Mesendoderm (in vitro differentiated cells): ENCODE results near the gene TMEM179.

Experiments
- DNase-seq: peaks from one replicate; pipeline ENCODE4 v3.0.0; 2013
- H2AK5ac ChIP-seq: 2 replicates; pipeline ENCODE4 v1.6.1; 2013; ENCODE audit warnings: low read length, inconsistent platforms
- H2BK120ac ChIP-seq: 2 replicates; pipeline ENCODE4 v1.6.1; 2013; ENCODE audit warnings: low read depth, mild to moderate bottlenecking, low read length, moderate library complexity, mixed read lengths
- H2BK15ac ChIP-seq: replicated peaks from 2 replicates; pipeline ENCODE4 v1.6.1; 2013; ENCODE audit warnings: low read depth, mild to moderate bottlenecking, moderate library complexity
- H2BK5ac ChIP-seq: 2 replicates; pipeline ENCODE4 v1.6.1; 2013; ENCODE audit warnings: low read length, inconsistent platforms
- H3K18ac ChIP-seq: 2 replicates; pipeline ENCODE4 v1.6.1; 2013; ENCODE audit warnings: mild to moderate bottlenecking, low read length, mixed read lengths
- H3K23ac ChIP-seq: one replicate; pipeline ENCODE4 v1.6.1; 2013; ENCODE audit warnings: low read length
- H3K27ac ChIP-seq: 2 replicates; pipeline ENCODE4 v1.5.1; 2013; ENCODE audit warnings: low read depth, mild to moderate bottlenecking, inconsistent platforms, low read length, moderate library complexity
- H3K27me3 ChIP-seq: 2 replicates; pipeline ENCODE4 v1.6.1; 2013; ENCODE audit warnings: low read length, control low read depth, mild to moderate bottlenecking, inconsistent platforms; ENCODE audit not compliant: insufficient read depth, poor library complexity
- H3K36me3 ChIP-seq: 2 replicates; pipeline ENCODE4 v1.6.1; 2013; ENCODE audit warnings: low read length, inconsistent platforms; ENCODE audit not compliant: control insufficient read depth, insufficient read depth
- H3K4ac ChIP-seq: one replicate; pipeline ENCODE4 v1.6.1; 2013; ENCODE audit warnings: low read depth, mild to moderate bottlenecking, low read length, moderate library complexity
- H3K4me1 ChIP-seq: 2 replicates; pipeline ENCODE4 v1.6.1; 2013; ENCODE audit warnings: low read depth, low read length, inconsistent platforms; ENCODE audit not compliant: control insufficient read depth
- H3K4me2 ChIP-seq: 2 replicates; pipeline ENCODE4 v1.6.1; 2013; ENCODE audit warnings: low read length
- H3K4me3 ChIP-seq: 2 replicates; pipeline ENCODE4 v1.5.1; 2013; ENCODE audit warnings: mild to moderate bottlenecking, low read length
- H3K56ac ChIP-seq: one replicate; pipeline ENCODE4 v1.6.1; 2013; ENCODE audit warnings: low read length
- H3K79me1 ChIP-seq: 2 replicates; pipeline ENCODE4 v1.6.1; 2013; ENCODE audit warnings: low read length, inconsistent platforms
- H3K79me2 ChIP-seq: 2 replicates; pipeline ENCODE4 v1.6.1; 2013; ENCODE audit warnings: mild to moderate bottlenecking, low read length; ENCODE audit not compliant: control insufficient read depth, insufficient read depth
- H3K9ac ChIP-seq: 2 replicates; pipeline ENCODE4 v1.6.1; 2013; ENCODE audit warnings: low read length, inconsistent platforms
- H4K5ac ChIP-seq: one replicate; pipeline ENCODE4 v1.6.1; 2013; ENCODE audit warnings: low read length
- H4K8ac ChIP-seq: one replicate; pipeline ENCODE4 v1.6.1; 2013; ENCODE audit warnings: low read depth, mild to moderate bottlenecking, control low read depth, low read length, moderate library complexity
- WGBS: extraction: QIAGEN DNeasy Blood & Tissue Kit; methylation state at CpG from one replicate; pipeline ENCODE4 v1.1.7; 2013; ENCODE audit warnings: low lambda C conversion rate, missing lambda C conversion rate; ENCODE audit not compliant: insufficient coverage; ENCODE audit errors: extremely low coverage; 5-methylcytosine and 5-hydroxymethylcytosine counted together

The TMEM179 gene

GRCh38 chr14:104547310-104547997, 57.1 kb downstream of the TMEM179 start:
- Histone ChIP-seq H3K18ac (no peak overlapping the region), H3K27ac (no peak overlapping the region), H2BK120ac (no peak overlapping the region), H3K4ac (no peak overlapping the region), H2BK15ac (no peak overlapping the region), H2BK5ac (no peak overlapping the region), H3K27me3 (no peaks in the 10 kb centered on the region), H3K9ac (no peak overlapping the region), H2AK5ac (no peak overlapping the region), H3K36me3 (no peaks in the 10 kb centered on the region), H3K79me1 (no peaks in the 10 kb centered on the region), H3K79me2 (no peaks in the 10 kb centered on the region), H4K5ac (no peak overlapping the region), H3K23ac (no peak overlapping the region), H3K56ac (no peak overlapping the region), H3K4me1 (no peaks in the 10 kb centered on the region), H4K8ac (no peak overlapping the region), H3K4me2 (no peak overlapping the region), H3K4me3 (no peak overlapping the region)
- no CpG with 5 or more reads among the region's 18 CpGs for WGBS
- no peak for DNase-seq

GRCh38 chr14:104546591-104547309, 57.8 kb downstream of the TMEM179 start:
- Histone ChIP-seq H3K27me3 (no peaks in the 10 kb centered on the region), H3K23ac (no peak overlapping the region), H2AK5ac (no peak overlapping the region), H4K8ac (no peak overlapping the region), H3K79me2 (no peaks in the 10 kb centered on the region), H3K18ac (no peak overlapping the region), H3K4me2 (no peak overlapping the region), H3K56ac (no peak overlapping the region), H3K9ac (no peak overlapping the region), H3K4me3 (no peak overlapping the region), H3K79me1 (no peaks in the 10 kb centered on the region), H2BK120ac (no peak overlapping the region), H3K4me1 (no peaks in the 10 kb centered on the region), H3K27ac (no peak overlapping the region), H3K36me3 (no peaks in the 10 kb centered on the region), H3K4ac (no peak overlapping the region), H2BK15ac (no peak overlapping the region), H2BK5ac (no peak overlapping the region), H4K5ac (no peak overlapping the region)
- WGBS = no CpG with 5 or more reads among the region's 19 CpGs
- DNase-seq = no peak

- Histone ChIP-seq H3K79me2 (no peaks in the 10 kb centered on the region), H2AK5ac (no peak overlapping the region), H3K27ac (no peak overlapping the region), H3K36me3 (no peaks in the 10 kb centered on the region), H3K4ac (no peak overlapping the region), H3K79me1 (no peaks in the 10 kb centered on the region), H2BK5ac (no peak overlapping the region), H3K18ac (no peak overlapping the region), H3K4me2 (no peak overlapping the region), H3K56ac (no peak overlapping the region), H2BK15ac (no peak overlapping the region), H2BK120ac (no peak overlapping the region), H4K8ac (no peak overlapping the region), H3K23ac (no peak overlapping the region), H3K4me1 (no peaks in the 10 kb centered on the region), H3K4me3 (no peak overlapping the region), H3K27me3 (no peaks in the 10 kb centered on the region), H3K9ac (no peak overlapping the region), H4K5ac (no peak overlapping the region)
- DNase-seq = no peak
- WGBS = no CpG with 5 or more reads among the region's 24 CpGs
Measured at GRCh38 chr14:104545942-104546501, 58.5 kb downstream of the TMEM179 start.

GRCh38 chr14:104545151-104545941, 59.2 kb downstream of the TMEM179 start:
- Histone ChIP-seq H2BK15ac (no peak overlapping the region), H3K4ac (no peak overlapping the region), H3K79me2 (no peaks in the 10 kb centered on the region), H2BK120ac (no peak overlapping the region), H3K4me1 (no peaks in the 10 kb centered on the region), H3K4me2 (no peak overlapping the region), H2AK5ac (no peak overlapping the region), H3K23ac (no peak overlapping the region), H3K79me1 (no peaks in the 10 kb centered on the region), H3K36me3 (no peaks in the 10 kb centered on the region), H4K8ac (no peak overlapping the region), H3K9ac (no peak overlapping the region), H4K5ac (no peak overlapping the region), H3K18ac (no peak overlapping the region), H3K56ac (no peak overlapping the region), H3K27ac (no peak overlapping the region), H3K27me3 (no peaks in the 10 kb centered on the region), H2BK5ac (no peak overlapping the region), H3K4me3 (no peak overlapping the region)
- DNase-seq = no peak
- WGBS = no CpG with 5 or more reads among the region's 32 CpGs

- H3K9ac ChIP-seq = no peak overlapping the region
- no peaks in the 10 kb centered on the region for H3K36me3 ChIP-seq
- no peak overlapping the region for H3K4me3 ChIP-seq
- H2BK120ac ChIP-seq = no peak overlapping the region
- no peak overlapping the region for H3K18ac ChIP-seq
- H2AK5ac ChIP-seq = no peak overlapping the region
- no peaks in the 10 kb centered on the region for H3K27me3 ChIP-seq
- no peaks in the 10 kb centered on the region for H3K4me1 ChIP-seq
- H3K4me2 ChIP-seq = no peak overlapping the region
- H3K79me1 ChIP-seq = no peaks in the 10 kb centered on the region
- DNase-seq = no peak
- WGBS = no CpG with 5 or more reads among the region's 17 CpGs
- H3K56ac ChIP-seq = no peak overlapping the region
- no peak overlapping the region for H3K27ac ChIP-seq
- no peak overlapping the region for H2BK5ac ChIP-seq
- H3K79me2 ChIP-seq = no peaks in the 10 kb centered on the region
- no peak overlapping the region for H3K23ac ChIP-seq
- H3K4ac ChIP-seq = no peak overlapping the region
- H4K5ac ChIP-seq = no peak overlapping the region
- H4K8ac ChIP-seq = no peak overlapping the region
- no peak overlapping the region for H2BK15ac ChIP-seq
Measured at GRCh38 chr14:104544362-104544961, 60.1 kb downstream of the TMEM179 start.
